VCaP (cell line): ENCODE results near the gene TMEM91.

Source experiments
- H3K27ac ChIP-seq: fragments of 450-650 bp; 2 replicates; pipeline ENCODE4 v1.5.1; 2017
- CTCF ChIP-seq: fragments of 450-650 bp; conservative IDR thresholded peaks from 2 replicates; pipeline ENCODE4 v1.5.1; 2017; ENCODE audit warnings: mild to moderate bottlenecking, moderate library complexity

The TMEM91 gene

GRCh38 chr19:41430922-41431321, 54.6 kb downstream of the TMEM91 start:
- no peak overlapping the region for H3K27ac ChIP-seq
- no peak for TF ChIP-seq CTCF

- TF ChIP-seq CTCF, result peak; percentile 54
- no peak overlapping the region for H3K27ac ChIP-seq
These were observed 55.4 kb downstream of the TMEM91 start for GRCh38 chr19:41431426-41432386.

GRCh38 chr19:41433171-41433570, 56.8 kb downstream of the TMEM91 start:
- TF ChIP-seq CTCF, result no peak

More at GRCh38 chr19:41433171-41433570, 56.8 kb downstream of the TMEM91 start:
- no peak overlapping the region for H3K27ac ChIP-seq
